Measurements from ENCODE around the gene CC2D1B. TPM values are rescaled to one million over a fixed set of nuclear protein-coding genes. Genes with fewer than 3 reads are reported as not detected.
"Not testable (repeated sequence)": the region's sequence is repeated elsewhere in the genome, so short reads cannot be mapped to it uniquely, and the experiment has no call there.

The CC2D1B gene
- total RNA-seq (10 to 100 TPM; 41.8 to 62.6 TPM), total RNA-seq (98.7 to 173 reads per million in 2 donors)

GRCh38 chr1:52365746-52366516, at the start of gene CC2D1B:
Gene CC2D1B (minus strand): TSS chr1:52366205. CDS start chr1:52364620, 1,585 bp downstream.
- Mint-ChIP-seq H3K27me3 (no peaks in the 10 kb centered on the region), H3K36me3 (ENCODE audit: low read depth) (peaks cover 2% of the 10 kb centered on the region), H3K4me1 (peaks cover 24% of the 10 kb centered on the region), H3K4me3 (peak within 1 kb of the TSS; percentile 95), H3K27ac (peak within 1 kb of the TSS; percentile 94)
- DNase-seq = peak; percentile 97 to 100 (median 99)
- ATAC-seq = peak; percentile 88
- H3K9me3 ChIP-seq (ENCODE audit: control insufficient read depth, low read length, poor library complexity, severe bottlenecking) = no peaks in the 10 kb centered on the region

- no peak for ATAC-seq
- peaks cover 12% of the 10 kb centered on the region for H3K4me1 Mint-ChIP-seq
- peaks cover 9% of the 10 kb centered on the region for H3K36me3 Mint-ChIP-seq (ENCODE audit: low read depth)
- H3K27ac Mint-ChIP-seq = no peak overlapping the region
- DNase-seq = no peak
- no peak overlapping the region for H3K4me3 Mint-ChIP-seq
- no peaks in the 10 kb centered on the region for H3K27me3 Mint-ChIP-seq
- no peaks in the 10 kb centered on the region for H3K9me3 ChIP-seq (ENCODE audit: control insufficient read depth, low read length, poor library complexity, severe bottlenecking)
Measured at GRCh38 chr1:52414942-52415341, 48.9 kb upstream of the CC2D1B start.

GRCh38 chr1:52413410-52413989, 47.5 kb upstream of the CC2D1B start:
- no peaks in the 10 kb centered on the region for H3K9me3 ChIP-seq (ENCODE audit: control insufficient read depth, low read length, poor library complexity, severe bottlenecking)
- Mint-ChIP-seq H3K4me1 (peaks cover 8% of the 10 kb centered on the region), H3K36me3 (ENCODE audit: low read depth) (peaks cover 15% of the 10 kb centered on the region), H3K4me3 (peak overlapping the region; percentile 39), H3K27ac (peak overlapping the region; percentile 49), H3K27me3 (no peaks in the 10 kb centered on the region)
- no peak for DNase-seq
- ATAC-seq = no peak

GRCh38 chr1:52404975-52405338, 39.0 kb upstream of the CC2D1B start:
- ATAC-seq (no peak), DNase-seq (no peak)
- Mint-ChIP-seq H3K4me3 (peak overlapping the region; percentile 100), H3K36me3 (ENCODE audit: low read depth) (peaks cover 15% of the 10 kb centered on the region), H3K27ac (peak overlapping the region; percentile 97), H3K27me3 (no peaks in the 10 kb centered on the region), H3K4me1 (peaks cover 18% of the 10 kb centered on the region)
- H3K9me3 ChIP-seq (ENCODE audit: control insufficient read depth, low read length, poor library complexity, severe bottlenecking) = no peaks in the 10 kb centered on the region

- no peaks in the 10 kb centered on the region for H3K9me3 ChIP-seq (ENCODE audit: control insufficient read depth, low read length, poor library complexity, severe bottlenecking)
- Mint-ChIP-seq H3K36me3 (ENCODE audit: low read depth) (peaks cover 15% of the 10 kb centered on the region), H3K4me3 (peak within 1 kb of the TSS; percentile 100), H3K4me1 (peaks cover 18% of the 10 kb centered on the region), H3K27ac (peak within 1 kb of the TSS; percentile 97), H3K27me3 (no peaks in the 10 kb centered on the region)
- ATAC-seq (peak; percentile 91), DNase-seq (peak; percentile 92 to 95 (median 95))
Measured at GRCh38 chr1:52404116-52404974, 38.3 kb upstream of the CC2D1B start, which contains the start of the genes ORC1 and PRPF38A. Gene ORC1 (minus strand): TSS chr1:52404423. CDS start chr1:52402223, 2,200 bp downstream. Gene PRPF38A (plus strand): TSS chr1:52404602. CDS start chr1:52404750, 148 bp downstream.

- H3K27me3 Mint-ChIP-seq = no peaks in the 10 kb centered on the region
- peak; percentile 18 to 45 (median 34) for DNase-seq
- H3K9me3 ChIP-seq (ENCODE audit: control insufficient read depth, low read length, poor library complexity, severe bottlenecking) = no peaks in the 10 kb centered on the region
- ATAC-seq = peak; percentile 60
- H3K27ac Mint-ChIP-seq = peak overlapping the region; percentile 97
- H3K4me1 Mint-ChIP-seq = peaks cover 15% of the 10 kb centered on the region
- peaks cover 11% of the 10 kb centered on the region for H3K36me3 Mint-ChIP-seq (ENCODE audit: low read depth)
- peak overlapping the region; percentile 100 for H3K4me3 Mint-ChIP-seq
Measured at GRCh38 chr1:52403566-52404115, 37.6 kb upstream of the CC2D1B start.

GRCh38 chr1:52402860-52403240, 36.8 kb upstream of the CC2D1B start:
- peaks cover 15% of the 10 kb centered on the region for H3K4me1 Mint-ChIP-seq
- no peaks in the 10 kb centered on the region for H3K9me3 ChIP-seq (ENCODE audit: control insufficient read depth, low read length, poor library complexity, severe bottlenecking)
- ATAC-seq (no peak), DNase-seq (no peak)
- H3K36me3 Mint-ChIP-seq (ENCODE audit: low read depth) = peaks cover 8% of the 10 kb centered on the region
- H3K27ac Mint-ChIP-seq = peak overlapping the region; percentile 59
- H3K4me3 Mint-ChIP-seq = peak overlapping the region; percentile 100
- no peaks in the 10 kb centered on the region for H3K27me3 Mint-ChIP-seq

- no peak for DNase-seq
- Mint-ChIP-seq H3K27me3 (no peaks in the 10 kb centered on the region), H3K36me3 (ENCODE audit: low read depth) (peaks cover 11% of the 10 kb centered on the region), H3K27ac (no peak overlapping the region), H3K4me1 (peaks cover 17% of the 10 kb centered on the region), H3K4me3 (no peak overlapping the region)
- ATAC-seq = no peak
- no peaks in the 10 kb centered on the region for H3K9me3 ChIP-seq (ENCODE audit: control insufficient read depth, low read length, poor library complexity, severe bottlenecking)
Measured at GRCh38 chr1:52400131-52400530, 34.1 kb upstream of the CC2D1B start.

GRCh38 chr1:52399629-52400028, 33.6 kb upstream of the CC2D1B start:
- Mint-ChIP-seq H3K4me1 (peaks cover 16% of the 10 kb centered on the region), H3K4me3 (no peak overlapping the region), H3K27me3 (no peaks in the 10 kb centered on the region), H3K36me3 (ENCODE audit: low read depth) (peaks cover 13% of the 10 kb centered on the region), H3K27ac (no peak overlapping the region)
- ATAC-seq (no peak), DNase-seq (no peak)
- H3K9me3 ChIP-seq (ENCODE audit: control insufficient read depth, low read length, poor library complexity, severe bottlenecking) = no peaks in the 10 kb centered on the region

- H3K4me1 Mint-ChIP-seq = peaks cover 6% of the 10 kb centered on the region
Measured at GRCh38 chr1:52393174-52393573, 27.2 kb upstream of the CC2D1B start.

GRCh38 chr1:52386458-52386857, 20.5 kb upstream of the CC2D1B start:
- no peaks in the 10 kb centered on the region for H3K9me3 ChIP-seq (ENCODE audit: control insufficient read depth, low read length, poor library complexity, severe bottlenecking)
- peaks cover 3% of the 10 kb centered on the region for H3K36me3 Mint-ChIP-seq (ENCODE audit: low read depth)
- no peak for ATAC-seq
- H3K4me1 Mint-ChIP-seq = no peaks in the 10 kb centered on the region
- no peak overlapping the region for H3K4me3 Mint-ChIP-seq
- no peak overlapping the region for H3K27ac Mint-ChIP-seq
- DNase-seq = no peak
- no peaks in the 10 kb centered on the region for H3K27me3 Mint-ChIP-seq

More at GRCh38 chr1:52393174-52393573, 27.2 kb upstream of the CC2D1B start:
- no peak for DNase-seq
- H3K4me3 Mint-ChIP-seq = no peak overlapping the region
- H3K27me3 Mint-ChIP-seq = no peaks in the 10 kb centered on the region
- ATAC-seq = no peak
- no peak overlapping the region for H3K27ac Mint-ChIP-seq
- peaks cover 7% of the 10 kb centered on the region for H3K36me3 Mint-ChIP-seq (ENCODE audit: low read depth)
- H3K9me3 ChIP-seq (ENCODE audit: control insufficient read depth, low read length, poor library complexity, severe bottlenecking) = no peaks in the 10 kb centered on the region

- H3K27me3 Mint-ChIP-seq = no peaks in the 10 kb centered on the region
- no peak overlapping the region for H3K27ac Mint-ChIP-seq
- ATAC-seq (no peak), DNase-seq (no peak)
- no peaks in the 10 kb centered on the region for H3K4me1 Mint-ChIP-seq
- H3K36me3 Mint-ChIP-seq (ENCODE audit: low read depth) = peaks cover 3% of the 10 kb centered on the region
- no peak overlapping the region for H3K4me3 Mint-ChIP-seq
- no peaks in the 10 kb centered on the region for H3K9me3 ChIP-seq (ENCODE audit: control insufficient read depth, low read length, poor library complexity, severe bottlenecking)
Measured at GRCh38 chr1:52385376-52385775, 19.4 kb upstream of the CC2D1B start.

- peaks cover 18% of the 10 kb centered on the region for H3K4me1 Mint-ChIP-seq
- not testable (repeated sequence) for H3K27ac Mint-ChIP-seq; H3K9me3 ChIP-seq (ENCODE audit: control insufficient read depth, low read length, poor library complexity, severe bottlenecking); DNase-seq; ATAC-seq; H3K4me3 Mint-ChIP-seq; H3K36me3 Mint-ChIP-seq (ENCODE audit: low read depth); H3K27me3 Mint-ChIP-seq
Measured at GRCh38 chr1:52369851-52370250, 3.8 kb upstream of the CC2D1B start.
